ENCODE measurements around the gene DCXR. TPM values are rescaled to one million over a fixed set of nuclear protein-coding genes. Genes with fewer than 3 reads are reported as not detected.

The DCXR gene
- total and polyA plus RNA-seq, 2 experiments from 2014 or later, result 164 to 312 TPM

GRCh38 chr17:82048571-82048971 lies 11.1 kb upstream of the DCXR start:
- no peak for DNase-seq (ENCODE audit: low read depth in 1 of 2, low spot score in 1 of 2)
- H3K27ac ChIP-seq, result no peak overlapping the region
- H3K4me3 ChIP-seq, result no peak overlapping the region
- no peak for TF ChIP-seq CTCF (IDR thresholded peaks at IDR 0.05; ENCODE audit: low read depth, low read length)
- H3K27me3 ChIP-seq, result no peaks in the 10 kb centered on the region
- H3K9me3 ChIP-seq (ENCODE audit: low read depth), result no peaks in the 10 kb centered on the region
- no peaks in the 10 kb centered on the region for H3K36me3 ChIP-seq
- H3K4me1 ChIP-seq (ENCODE audit: low read depth), result peaks cover 4% of the 10 kb centered on the region

GRCh38 chr17:82047914-82048570 lies 10.5 kb upstream of the DCXR start:
- Histone ChIP-seq H3K27ac (no peak overlapping the region), H3K36me3 (no peaks in the 10 kb centered on the region), H3K4me1 (ENCODE audit: low read depth) (peaks cover 4% of the 10 kb centered on the region), H3K4me3 (no peak overlapping the region), H3K27me3 (no peaks in the 10 kb centered on the region), H3K9me3 (ENCODE audit: low read depth) (no peaks in the 10 kb centered on the region)
- no peak for DNase-seq (ENCODE audit: low read depth in 1 of 2, low spot score in 1 of 2)
- no peak for TF ChIP-seq CTCF (IDR thresholded peaks at IDR 0.05; ENCODE audit: low read depth, low read length)

DNA sequence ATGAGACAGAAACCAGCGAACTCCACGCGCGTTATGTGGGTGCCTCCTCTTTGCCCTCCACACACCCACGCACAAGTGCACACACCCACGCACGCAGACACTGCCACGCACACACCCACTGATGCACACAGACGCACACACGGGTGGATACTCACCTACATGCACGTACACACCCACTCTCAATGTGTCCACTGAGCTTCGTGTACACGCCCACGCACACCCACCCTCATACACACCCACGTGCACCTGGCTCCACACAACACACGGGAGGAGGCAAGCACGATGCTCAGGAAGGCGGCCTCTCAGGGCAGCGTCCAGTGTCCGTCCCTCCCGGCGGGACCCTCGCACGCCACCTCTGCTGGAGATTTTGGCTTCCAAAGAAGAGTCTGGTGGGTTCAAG lies 9.9 kb upstream of the DCXR start:
- Histone ChIP-seq H3K36me3 (no peaks in the 10 kb centered on the region), H3K27ac (no peak overlapping the region), H3K27me3 (no peaks in the 10 kb centered on the region), H3K4me3 (no peak overlapping the region), H3K4me1 (ENCODE audit: low read depth) (no peaks in the 10 kb centered on the region), H3K9me3 (ENCODE audit: low read depth) (no peaks in the 10 kb centered on the region)
- no peak for TF ChIP-seq CTCF (IDR thresholded peaks at IDR 0.05; ENCODE audit: low read depth, low read length)
- DNase-seq (ENCODE audit: low read depth in 1 of 2, low spot score in 1 of 2), result no peak

DNA sequence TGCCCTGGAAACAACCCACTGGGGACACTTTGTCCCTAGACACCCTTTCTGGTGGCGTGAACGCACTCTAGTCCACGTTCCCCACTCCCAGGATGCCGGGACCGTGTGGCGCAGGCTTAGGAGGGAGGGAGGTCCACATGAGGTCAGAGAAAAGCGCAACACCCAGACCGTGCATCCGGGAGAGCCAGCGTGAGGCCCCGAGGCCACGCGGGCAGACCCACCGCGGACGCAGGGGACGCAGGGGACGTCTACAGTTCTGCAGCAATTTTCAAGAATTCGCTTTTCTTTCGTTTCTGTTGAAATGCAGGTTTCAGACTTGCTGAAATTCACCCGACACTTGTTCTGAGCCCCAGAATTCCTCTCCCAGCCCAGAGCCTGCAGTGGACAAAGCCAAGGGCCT lies 9.4 kb upstream of the DCXR start:
- Histone ChIP-seq H3K27me3 (no peaks in the 10 kb centered on the region), H3K9me3 (ENCODE audit: low read depth) (no peaks in the 10 kb centered on the region), H3K4me1 (ENCODE audit: low read depth) (no peaks in the 10 kb centered on the region), H3K36me3 (no peaks in the 10 kb centered on the region), H3K4me3 (no peak overlapping the region), H3K27ac (peak overlapping the region; percentile 32)
- no peak for DNase-seq (ENCODE audit: low read depth in 1 of 2, low spot score in 1 of 2)
- TF ChIP-seq CTCF (IDR thresholded peaks at IDR 0.05; ENCODE audit: low read depth, low read length), result no peak

DNA sequence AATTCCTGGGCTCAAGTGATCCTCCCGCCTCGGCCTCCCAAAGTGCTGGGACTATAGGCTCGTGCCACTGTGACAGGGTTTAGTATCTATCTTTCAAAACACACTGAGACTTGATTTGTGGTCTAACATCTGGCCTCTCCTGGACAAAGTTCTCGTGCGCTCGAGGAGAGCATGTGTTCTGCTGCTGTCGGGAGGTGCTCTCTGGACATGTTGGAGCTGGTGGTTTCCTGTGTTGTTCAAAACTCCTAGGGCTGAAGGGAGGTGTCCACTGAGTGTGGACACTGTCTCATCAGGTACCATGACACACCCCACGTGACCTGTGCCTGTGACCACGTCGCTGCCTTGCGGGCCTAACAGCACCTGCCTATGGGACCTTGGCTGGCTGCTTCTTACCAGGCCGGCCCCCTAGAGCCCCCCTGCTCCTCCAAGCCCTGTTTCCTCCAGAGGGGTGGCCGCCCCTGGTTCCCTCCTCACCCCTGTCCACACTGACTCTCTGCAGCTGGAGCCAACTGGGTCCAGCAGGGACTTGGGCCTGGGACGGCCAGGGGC lies 8.5 kb upstream of the DCXR start:
- no peaks in the 10 kb centered on the region for H3K27me3 ChIP-seq
- no peaks in the 10 kb centered on the region for H3K36me3 ChIP-seq
- H3K4me3 ChIP-seq, result no peak overlapping the region
- TF ChIP-seq CTCF (IDR thresholded peaks at IDR 0.05; ENCODE audit: low read depth, low read length), result no peak
- peak overlapping the region; percentile 32 for H3K27ac ChIP-seq
- no peaks in the 10 kb centered on the region for H3K4me1 ChIP-seq (ENCODE audit: low read depth)
- no peak for DNase-seq (ENCODE audit: low read depth in 1 of 2, low spot score in 1 of 2)
- no peaks in the 10 kb centered on the region for H3K9me3 ChIP-seq (ENCODE audit: low read depth)

Measured in cardiac muscle cell (in vitro differentiated cells and primary cell).